Gastrocnemius medialis (tissue), 4 donors: Measurements from ENCODE around the gene DMAC2L. TPM values are rescaled to one million over a fixed set of nuclear protein-coding genes. Genes with fewer than 3 reads are reported as not detected.

Source experiments
- ATAC-seq, 2 donors: fragments of 150-250 bp; one replicate each; pipeline ENCODE4 v1.9.1; 2016
- DNase-seq, 2 donors: peaks; one replicate each; pipeline ENCODE4 v3.0.0-alpha.2; 2019
- H3K27ac ChIP-seq, 4 donors: fragments of 200-600 bp; sonication (generic); 1 replicate in 1 of 4; 2 replicates in 3 of 4; pipeline ENCODE4 v1.5.1; 2016 to 2018; ENCODE audit warnings: mild to moderate bottlenecking in 2 of 4, moderate library complexity in 1 of 4
- H3K27me3 ChIP-seq, 3 donors: fragments of 200-600 bp; sonication (generic) in 2 of 3; 1 replicate in 1 of 3; 2 replicates in 2 of 3; pipeline versions ENCODE4 v1.5.1 to v1.6.0; 2016 to 2019; ENCODE audit warnings: mild to moderate bottlenecking in 1 of 3, moderate library complexity in 1 of 3
- H3K36me3 ChIP-seq, 2 donors: fragments of 200-600 bp; sonication (generic) in 1 of 2; one replicate each; pipeline ENCODE4 v1.5.1; 2017 to 2018
- H3K4me1 ChIP-seq, 2 donors: fragments of 200-600 bp; sonication (generic) in 1 of 2; one replicate each; pipeline ENCODE4 v1.5.1; 2016 to 2017; ENCODE audit warnings: mild to moderate bottlenecking in 2 of 2
- H3K4me3 ChIP-seq, 4 donors: fragments of 200-600 bp; sonication (generic) in 3 of 4; 1 replicate in 1 of 4; 2 replicates in 3 of 4; pipeline ENCODE4 v1.5.1; 2016 to 2019; ENCODE audit warnings: mild to moderate bottlenecking in 2 of 4
- H3K9me3 ChIP-seq, 3 donors: fragments of 200-600 bp; sonication (generic) in 2 of 3; 1 replicate in 1 of 3; 2 replicates in 2 of 3; pipeline ENCODE4 v1.5.1; 2016 to 2019
- CTCF ChIP-seq, 5 experiments: fragments of 450-650 bp in 3 of 5; fragments of 200-600 bp in 2 of 5; sonication (generic) in 2 of 5; IDR thresholded peaks in 4 of 5; conservative IDR thresholded peaks in 1 of 5; 1 replicate in 4 of 5; 2 replicates in 1 of 5; pipeline ENCODE4 v1.5.1; 2016 to 2019; ENCODE audit warnings: antibody characterized with exemption in 5 of 5, mild to moderate bottlenecking in 3 of 5, moderate library complexity in 3 of 5
- POLR2A ChIP-seq, 2 donors: fragments of 450-650 bp; IDR thresholded peaks; one replicate each; pipeline ENCODE4 v1.6.1; 2017; ENCODE audit warnings: antibody characterized with exemption in 2 of 2, mild to moderate bottlenecking in 2 of 2, moderate library complexity in 2 of 2
- in situ Hi-C, 4 donors: fragments of 200-750 bp; cut with MboI; loops; one replicate each; pipeline versions ENCODE4 v1.15.0 to v1.8.0; 2017; ENCODE audit warnings: low sequenced_read_pairs in 4 of 4
- intact Hi-C: fragments of 100-400 bp; cut with DNase I; formaldehyde crosslinking; loops from one replicate; pipeline ENCODE4 v1.15.1; 2023; ENCODE audit warnings: low total_unique reads
- total RNA-seq, 4 donors: library from RNA; depleted of rRNA; stranded (reverse); fragments of >200 nt; gene quantifications; one replicate each; pipeline versions ENCODE4 v1.1.0 to v1.2.3, GENCODE V29; 2016

DMAC2L gene
- total RNA-seq, 4 donors from 2014 or later = 18.6 to 42.2 (median 24.6) TPM

- Histone ChIP-seq H3K27ac (no peak overlapping the region), H3K27me3 (no peaks in the 10 kb centered on the region), H3K36me3 (no peaks in the 10 kb centered on the region), H3K4me1 (peaks cover 17 to 33% of the 10 kb centered on the region in 2 donors), H3K9me3 (no peaks in the 10 kb centered on the region), H3K4me3 (no peak overlapping the region)
- in situ Hi-C loops (no loop called here), intact Hi-C loops (no loop called here)
- ATAC-seq = no peak
- DNase-seq = no peak
- no peak for TF ChIP-seq POLR2A (IDR thresholded peaks at IDR 0.05)
- TF ChIP-seq CTCF (IDR thresholded peaks at IDR 0.05 in 4 of 5, conservative IDR thresholded peaks at IDR 0.05 in 1 of 5) = no peak
Measured at GRCh38 chr14:50338587-50338986, 26.5 kb downstream of the DMAC2L start.

GRCh38 chr14:50339178-50339804 is 27.2 kb downstream of the DMAC2L start:
- ATAC-seq = no peak
- H3K27ac ChIP-seq = no peak overlapping the region
- TF ChIP-seq POLR2A (IDR thresholded peaks at IDR 0.05) = no peak
- TF ChIP-seq CTCF (IDR thresholded peaks at IDR 0.05 in 4 of 5, conservative IDR thresholded peaks at IDR 0.05 in 1 of 5) = no peak
- H3K27me3 ChIP-seq = no peaks in the 10 kb centered on the region
- H3K36me3 ChIP-seq = no peaks in the 10 kb centered on the region
- H3K4me1 ChIP-seq = peaks cover 17 to 33% of the 10 kb centered on the region in 2 donors
- in situ Hi-C loops = no loop called here
- H3K9me3 ChIP-seq = no peaks in the 10 kb centered on the region
- no peak for DNase-seq
- intact Hi-C loops = no loop called here
- H3K4me3 ChIP-seq = no peak overlapping the region

GRCh38 chr14:50340045-50340444 is 27.9 kb downstream of the DMAC2L start:
- no peaks in the 10 kb centered on the region for H3K9me3 ChIP-seq
- peaks cover 17 to 28% of the 10 kb centered on the region in 2 donors for H3K4me1 ChIP-seq
- no peak for DNase-seq

GRCh38 chr14:50340963-50341362 is 28.8 kb downstream of the DMAC2L start:
- intact Hi-C loops (loop anchor here (5.0 kb wide), 1 partner anchor 191 kb away; the partner anchor contains the start of gene MAP4K5), in situ Hi-C loops (no loop called here)
- H3K4me1 ChIP-seq = peaks cover 9 to 20% of the 10 kb centered on the region in 2 donors
- no peak overlapping the region for H3K27ac ChIP-seq
- TF ChIP-seq POLR2A (IDR thresholded peaks at IDR 0.05) = no peak
- TF ChIP-seq CTCF (IDR thresholded peaks at IDR 0.05 in 4 of 5, conservative IDR thresholded peaks at IDR 0.05 in 1 of 5) = no peak
- no peaks in the 10 kb centered on the region for H3K27me3 ChIP-seq
- no peaks in the 10 kb centered on the region for H3K36me3 ChIP-seq
- H3K4me3 ChIP-seq = no peak overlapping the region
- ATAC-seq (no peak), DNase-seq (no peak)
- no peaks in the 10 kb centered on the region for H3K9me3 ChIP-seq

More at GRCh38 chr14:50340045-50340444, 27.9 kb downstream of the DMAC2L start:
- intact Hi-C loops = loop anchor here (5.0 kb wide), 1 partner anchor 192 kb away; the partner anchor contains the start of gene MAP4K5
- Histone ChIP-seq H3K27ac (no peak overlapping the region), H3K27me3 (no peaks in the 10 kb centered on the region), H3K4me3 (no peak overlapping the region), H3K36me3 (no peaks in the 10 kb centered on the region)
- in situ Hi-C loops = no loop called here
- TF ChIP-seq CTCF (IDR thresholded peaks at IDR 0.05 in 4 of 5, conservative IDR thresholded peaks at IDR 0.05 in 1 of 5) (no peak), POLR2A (IDR thresholded peaks at IDR 0.05) (no peak)
- ATAC-seq = no peak
